HepG2 (cell line): ENCODE measurements around the gene NUP155. TPM values are rescaled to one million over a fixed set of nuclear protein-coding genes. Genes with fewer than 3 reads are reported as not detected.
A peak's percentile ranks its signal among the peaks of the same experiment; 100 is the strongest.

Source experiments
- AFF4 ChIP-seq: sonication (generic); formaldehyde crosslinking; IDR thresholded peaks from 2 replicates; pipeline ENCODE4 v1.4.0; 2020; ENCODE audit warnings: missing genetic modification reagents
- CREB3 ChIP-seq: sonication (generic); formaldehyde crosslinking; IDR thresholded peaks from 2 replicates; pipeline ENCODE4 v1.5.0; 2020; ENCODE audit warnings: missing genetic modification reagents
- DNMT1 ChIP-seq: sonication (generic); formaldehyde crosslinking; IDR thresholded peaks from 2 replicates; pipeline ENCODE4 v1.5.1; 2020; ENCODE audit warnings: mild to moderate bottlenecking, missing genetic modification reagents
- FOSL1 ChIP-seq: sonication (generic); formaldehyde crosslinking; IDR thresholded peaks from 2 replicates; pipeline ENCODE4 v1.9.0; 2021; ENCODE audit warnings: missing genetic modification reagents, borderline replicate concordance
- HHEX ChIP-seq: IDR thresholded peaks from 2 replicates; pipeline ENCODE4 v1.6.1; 2016; ENCODE audit warnings: control low read depth
- NR1H2 ChIP-seq: sonication (generic); formaldehyde crosslinking; IDR thresholded peaks from 2 replicates; pipeline ENCODE4 v1.8.1; 2022; ENCODE audit warnings: low read depth, missing genetic modification reagents, borderline replicate concordance
- NRL ChIP-seq: sonication (generic); formaldehyde crosslinking; IDR thresholded peaks from 2 replicates; pipeline ENCODE4 v1.5.0; 2020; ENCODE audit warnings: missing genetic modification reagents, mild to moderate bottlenecking, moderate library complexity, borderline replicate concordance
- RORA ChIP-seq: sonication (generic); formaldehyde crosslinking; IDR thresholded peaks from 2 replicates; pipeline ENCODE4 v1.5.0; 2020; ENCODE audit warnings: mild to moderate bottlenecking, missing genetic modification reagents, moderate library complexity
- RXRB ChIP-seq: IDR thresholded peaks from 2 replicates; pipeline ENCODE4 v1.6.1; 2016; ENCODE audit warnings: borderline replicate concordance, missing genetic modification reagents, missing compliant biosample characterization
- SNAPC4 ChIP-seq: sonication (generic); formaldehyde crosslinking; IDR thresholded peaks from 2 replicates; pipeline ENCODE4 v1.4.0; 2020; ENCODE audit warnings: mild to moderate bottlenecking, missing genetic modification reagents
- SOX6 ChIP-seq, 2 experiments: fragments of 450-650 bp in 1 of 2; sonication (generic) in 1 of 2; formaldehyde crosslinking in 1 of 2; IDR thresholded peaks; 2 replicates each; pipeline versions ENCODE4 v1.4.0 to v1.6.1; 2017 to 2020; ENCODE audit warnings: antibody characterized with exemption in 1 of 2, mild to moderate bottlenecking in 1 of 2, missing genetic modification reagents in 1 of 2
- SSRP1 ChIP-seq: IDR thresholded peaks from 2 replicates; pipeline ENCODE4 v1.6.1; 2016; ENCODE audit warnings: control low read depth
- TEAD3 ChIP-seq: optimal IDR thresholded peaks from 2 replicates; pipeline ENCODE3; 2016; ENCODE audit warnings: borderline replicate concordance
- TEF ChIP-seq: sonication (generic); formaldehyde crosslinking; IDR thresholded peaks from 2 replicates; pipeline ENCODE4 v1.5.0; 2020; ENCODE audit warnings: missing genetic modification reagents
- TP53 ChIP-seq: sonication (generic); formaldehyde crosslinking; conservative IDR thresholded peaks from 2 replicates; pipeline ENCODE4 v1.4.0; 2020; ENCODE audit warnings: missing genetic modification reagents
- ZNF652 ChIP-seq: IDR thresholded peaks from 2 replicates; pipeline ENCODE4 v1.6.1; 2016; ENCODE audit warnings: low read depth, borderline replicate concordance
- ZNF720 ChIP-seq: sonication (generic); formaldehyde crosslinking; IDR thresholded peaks from 2 replicates; pipeline ENCODE4 v1.4.0; 2020; ENCODE audit warnings: missing genetic modification reagents
- ZNF746 ChIP-seq: sonication (generic); formaldehyde crosslinking; IDR thresholded peaks from 2 replicates; pipeline ENCODE4 v1.8.0; 2022; ENCODE audit warnings: mild to moderate bottlenecking, missing genetic modification reagents
- ZNF773 ChIP-seq: sonication (generic); formaldehyde crosslinking; IDR thresholded peaks from 2 replicates; pipeline ENCODE4 v1.4.0; 2020; ENCODE audit warnings: missing genetic modification reagents, borderline replicate concordance
- polyA plus RNA-seq, 8 experiments: library from polyadenylated mRNA; depleted of rRNA in 3 of 8; stranded (reverse) in 7 of 8; unstranded in 1 of 8; fragments of >200 nt; fragmentation: Illumina TruSeq in 4 of 8; extraction: Trizol in 4 of 8; gene quantifications; 2 replicates each; pipeline versions ENCODE4 v1.2.1 to v1.2.3, GENCODE V29; 2011 to 2016; ENCODE audit warnings: low read depth in 4 of 8, missing spikeins in 1 of 8, mixed read lengths in 1 of 8; ENCODE audit not compliant: insufficient read depth in 1 of 8
- total RNA-seq, 5 experiments: library from RNA; depleted of rRNA; stranded (reverse); fragments of >200 nt; fragmentation: Illumina TruSeq; extraction: Trizol; gene quantifications; 2 replicates each; pipeline ENCODE4 v1.2.3, GENCODE V29; 2016; ENCODE audit warnings: low read depth in 1 of 5

NUP155 gene
- total and polyA plus RNA-seq, 2 of the 13 experiments (the other 11 are each of a cell fraction or from before 2014, with no cell fraction given): 13.0 to 57.4 TPM

GRCh38 chr5:37370864-37371726 lies at the start of gene NUP155 (continued):
- no peak for TF ChIP-seq SOX6 (IDR thresholded peaks at IDR 0.05)
- peak; percentile 14; the same call in 1 of the 2 replicates for TF ChIP-seq SOX6 (CRISPR knock-in tag; IDR thresholded peaks at IDR 0.05)
- TF ChIP-seq CREB3 (CRISPR knock-in tag): no peak
- TF ChIP-seq ZNF720 (CRISPR knock-in tag): no peak
- TF ChIP-seq TEF (CRISPR knock-in tag): no peak
- TF ChIP-seq FOSL1 (CRISPR knock-in tag): no peak
- no peak for TF ChIP-seq RXRB (CRISPR knock-in tag)
- TF ChIP-seq TEAD3 (CRISPR knock-in tag): no peak
- TF ChIP-seq SSRP1 (CRISPR knock-in tag): no peak
- TF ChIP-seq AFF4 (CRISPR knock-in tag): no peak
- TF ChIP-seq NRL (CRISPR knock-in tag): 0 out of 2 replicates have a peak, but pooled peaks have one; percentile 61
- TF ChIP-seq ZNF746 (CRISPR knock-in tag): peak; percentile 66
- TF ChIP-seq NR1H2 (CRISPR knock-in tag): no peak
- TF ChIP-seq DNMT1 (CRISPR knock-in tag): no peak
- no peak for TF ChIP-seq HHEX (CRISPR knock-in tag)
- no peak for TF ChIP-seq RORA (CRISPR knock-in tag)
- no peak for TF ChIP-seq TP53 (CRISPR knock-in tag)
- no peak for TF ChIP-seq SNAPC4 (CRISPR knock-in tag)
- 0 out of 2 replicates have a peak, but pooled peaks have one; percentile 9 for TF ChIP-seq ZNF652
- no peak for TF ChIP-seq ZNF773 (CRISPR knock-in tag)
